ENCODE data around the gene PDXP.

The PDXP gene

DNA sequence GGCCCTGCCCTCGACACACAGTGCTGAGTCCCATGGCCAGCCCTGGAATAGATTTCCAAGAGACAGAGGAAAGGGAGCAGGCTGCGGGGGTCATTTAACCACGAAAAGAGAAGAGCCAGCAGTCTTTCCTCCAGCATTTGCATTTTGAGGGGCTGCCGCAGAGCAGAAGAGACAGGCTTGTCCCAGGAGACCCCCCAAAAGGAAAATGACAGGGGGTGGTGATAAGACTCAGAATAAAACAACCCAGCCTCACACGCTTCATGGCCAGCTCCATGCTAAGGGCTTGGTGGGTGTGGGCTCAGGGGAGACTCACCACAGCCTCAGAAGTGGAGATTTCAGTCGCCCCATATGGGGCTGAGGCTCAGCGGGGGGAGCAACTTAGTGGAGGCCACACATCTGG lies 55.2 kb downstream of the PDXP start:
- Mint-ChIP-seq H3K4me3 (no peak overlapping the region), H3K27me3 (no peaks in the 10 kb centered on the region), H3K27ac (no peak overlapping the region), H3K9me3 (no peaks in the 10 kb centered on the region), H3K4me1 (no peaks in the 10 kb centered on the region), H3K36me3 (peaks cover 4% of the 10 kb centered on the region)

DNA sequence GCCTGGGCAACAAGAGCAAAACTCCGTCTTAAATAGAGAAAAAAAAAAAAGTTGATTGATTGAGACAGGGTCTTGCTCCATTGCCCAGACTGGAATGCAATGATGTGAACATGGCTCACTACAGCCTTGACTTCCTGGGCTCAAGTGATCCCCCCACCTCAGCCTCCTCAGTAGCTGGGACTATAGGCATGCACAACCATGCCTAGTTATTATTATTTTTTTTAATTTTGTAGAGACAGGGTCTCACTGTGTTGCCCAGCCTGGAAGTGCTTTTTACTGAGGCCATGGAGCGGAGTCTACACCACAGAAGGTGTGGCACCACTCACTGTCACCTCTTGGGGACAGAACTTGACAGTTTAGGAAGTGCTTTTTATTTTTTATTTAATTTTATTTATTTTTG lies 56.1 kb downstream of the PDXP start:
- no peak overlapping the region for H3K4me3 Mint-ChIP-seq
- H3K9me3 Mint-ChIP-seq = no peaks in the 10 kb centered on the region
- no peak overlapping the region for H3K27ac Mint-ChIP-seq
- no peaks in the 10 kb centered on the region for H3K4me1 Mint-ChIP-seq
- peaks cover 4% of the 10 kb centered on the region for H3K36me3 Mint-ChIP-seq
- H3K27me3 Mint-ChIP-seq = no peaks in the 10 kb centered on the region

DNA sequence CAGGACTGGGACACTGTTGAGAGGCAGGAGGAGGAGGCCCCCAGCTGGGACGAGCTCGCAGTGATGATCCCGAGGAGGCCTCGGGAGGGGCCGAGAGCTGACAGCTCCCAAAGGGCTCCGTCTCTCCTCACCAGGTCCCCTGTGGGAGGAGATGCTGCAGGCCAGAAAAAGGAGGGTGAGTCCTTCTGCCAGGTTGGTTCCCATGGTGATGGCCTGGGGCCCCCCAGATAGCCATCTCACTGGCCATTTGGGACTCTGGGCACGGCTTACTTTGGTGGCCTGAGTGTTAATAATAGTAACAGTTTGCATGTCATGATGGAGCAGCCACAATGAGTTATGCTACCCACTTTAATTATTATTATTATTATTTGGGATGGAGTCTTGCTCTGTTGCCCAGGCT lies 57.2 kb downstream of the PDXP start:
- H3K4me1 Mint-ChIP-seq = no peaks in the 10 kb centered on the region
- H3K9me3 Mint-ChIP-seq = no peaks in the 10 kb centered on the region
- no peak overlapping the region for H3K27ac Mint-ChIP-seq
- no peak overlapping the region for H3K4me3 Mint-ChIP-seq
- H3K27me3 Mint-ChIP-seq = no peaks in the 10 kb centered on the region
- peaks cover 4% of the 10 kb centered on the region for H3K36me3 Mint-ChIP-seq

Data from activated naive CD4-positive, alpha-beta T cell treated with anti-CD3 and anti-CD28 coated beads, Interleukin-2, amount 50 U/mL, for 24 hours (primary cell).